HG03432 (cell line): ENCODE measurements around the gene ARNT2.

Experiments
- ATAC-seq: cut with Tn5 transposase; IDR thresholded peaks from one replicate; pipeline ENCODE4 v1.9.1; 2021; ENCODE audit warnings: mild to moderate bottlenecking, moderate library complexity; ENCODE audit not compliant: unreplicated experiment

Gene ARNT2

DNA sequence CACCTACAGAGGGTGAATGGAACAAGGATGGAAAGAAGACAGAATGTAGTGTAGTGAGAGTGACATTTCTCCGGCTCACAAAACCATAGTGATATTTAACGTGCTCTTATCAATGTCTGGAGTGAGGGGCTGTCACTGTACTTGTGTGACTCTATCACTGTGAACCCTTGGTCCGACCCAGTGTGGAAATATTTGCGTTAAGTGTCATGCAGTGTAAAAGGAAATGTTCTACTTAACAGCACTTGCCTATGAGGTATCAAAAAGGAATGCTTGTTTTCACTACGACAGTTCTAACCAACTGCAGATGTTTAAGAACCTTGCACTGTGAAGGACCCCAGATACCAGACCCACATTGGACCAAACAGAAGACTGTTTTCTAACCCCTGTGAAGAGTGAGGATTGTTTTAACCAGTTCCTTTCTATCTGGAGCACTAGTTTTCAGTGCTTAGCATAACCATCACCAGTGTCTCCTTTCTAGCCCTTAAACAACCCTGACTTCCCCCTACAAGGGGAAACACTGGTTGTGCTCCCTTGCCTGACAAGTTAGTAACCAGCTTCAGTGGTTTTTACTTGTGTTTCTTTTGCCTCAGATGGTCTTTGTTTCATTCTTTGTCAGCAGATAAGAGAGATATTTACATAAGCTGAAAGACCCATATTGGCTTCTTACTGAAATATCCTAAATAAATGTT, 146.2 kb downstream of the ARNT2 start:
- no peak for ATAC-seq

DNA sequence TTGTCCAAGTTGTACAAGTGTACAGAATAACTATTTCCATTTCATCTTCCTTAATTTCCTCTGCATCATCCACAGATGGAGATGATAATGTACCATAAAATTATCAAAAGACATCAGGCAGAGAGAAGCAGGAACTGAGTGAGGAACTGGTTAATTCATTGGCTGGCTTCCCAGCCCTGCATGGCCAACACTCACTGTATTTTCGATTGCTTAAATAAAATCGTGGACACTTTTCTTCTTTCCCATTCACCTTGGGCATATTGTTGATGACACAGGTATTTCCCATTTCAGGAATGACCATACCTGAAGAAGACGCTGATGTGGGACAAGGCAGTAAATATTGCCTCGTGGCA, 146.7 kb downstream of the ARNT2 start:
- ATAC-seq: no peak

DNA sequence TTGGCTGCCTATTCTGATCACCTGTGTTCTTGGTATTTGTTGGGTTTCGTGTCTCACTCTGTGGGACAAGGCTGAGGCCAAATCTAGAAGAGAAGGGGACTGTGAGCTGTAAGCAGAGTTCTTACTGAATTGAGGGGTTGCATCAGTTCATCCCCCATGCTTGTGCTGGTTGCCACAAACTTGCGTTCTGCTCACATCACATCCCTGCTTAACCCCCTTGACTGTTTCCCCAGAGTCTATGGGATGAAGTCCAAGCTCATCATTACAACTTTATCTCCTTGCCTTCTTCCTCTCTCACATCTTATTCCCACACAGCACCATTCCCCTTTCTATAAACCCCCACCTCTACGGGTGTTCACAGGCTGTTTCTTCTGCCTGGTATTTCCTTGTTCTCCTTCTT, 147.2 kb downstream of the ARNT2 start:
- ATAC-seq: no peak

DNA sequence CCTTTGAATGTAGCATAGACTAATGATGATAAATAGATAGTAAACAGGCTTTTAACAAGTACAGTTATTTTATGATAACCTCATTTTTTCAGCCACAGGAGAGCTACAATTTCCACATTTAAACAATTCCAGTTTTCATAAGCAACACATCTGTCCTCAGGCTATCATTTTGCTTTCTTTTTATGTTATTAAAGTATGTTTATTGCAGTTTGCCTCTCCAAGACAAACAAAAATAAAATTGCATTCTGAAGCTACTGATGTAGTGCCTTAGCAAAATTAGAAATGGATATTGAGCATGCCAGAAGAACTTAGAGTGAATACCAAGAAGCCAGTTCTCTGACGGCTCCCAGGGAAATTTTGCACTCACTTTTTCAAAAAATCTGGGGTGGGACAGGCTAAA, 150.4 kb downstream of the ARNT2 start:
- ATAC-seq: no peak

DNA sequence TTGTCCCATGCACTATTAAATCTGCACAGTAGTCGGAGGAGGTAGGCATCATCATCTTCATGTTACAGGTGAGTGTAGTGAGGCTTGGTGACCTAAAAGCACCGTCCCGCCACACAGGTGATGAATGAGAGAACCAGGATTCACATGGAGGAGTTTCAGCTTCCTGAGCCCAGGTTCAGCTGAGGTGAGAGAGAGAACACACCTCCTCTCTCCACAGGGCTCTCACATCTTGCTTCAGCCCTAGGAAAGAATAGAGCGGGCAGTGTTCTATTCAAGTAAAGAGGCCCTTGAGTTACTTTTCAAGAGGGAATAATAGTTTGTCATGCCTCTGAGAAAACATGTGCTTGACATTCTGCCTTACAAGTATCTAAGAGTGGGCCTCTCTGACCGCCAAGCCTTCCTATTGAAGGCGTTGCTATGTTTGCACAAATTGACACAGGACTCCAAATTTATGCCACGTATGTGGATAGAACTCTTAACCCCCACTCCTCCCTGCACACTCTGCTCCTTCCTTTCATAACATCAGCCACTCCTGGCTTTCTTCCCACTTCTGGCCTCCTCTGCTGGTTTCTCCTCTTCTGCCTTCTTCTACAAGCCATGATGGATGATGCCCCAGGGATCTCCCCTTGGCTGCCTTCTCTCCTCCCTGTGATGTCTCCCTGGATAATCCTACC, 152.6 kb downstream of the ARNT2 start:
- ATAC-seq: no peak

DNA sequence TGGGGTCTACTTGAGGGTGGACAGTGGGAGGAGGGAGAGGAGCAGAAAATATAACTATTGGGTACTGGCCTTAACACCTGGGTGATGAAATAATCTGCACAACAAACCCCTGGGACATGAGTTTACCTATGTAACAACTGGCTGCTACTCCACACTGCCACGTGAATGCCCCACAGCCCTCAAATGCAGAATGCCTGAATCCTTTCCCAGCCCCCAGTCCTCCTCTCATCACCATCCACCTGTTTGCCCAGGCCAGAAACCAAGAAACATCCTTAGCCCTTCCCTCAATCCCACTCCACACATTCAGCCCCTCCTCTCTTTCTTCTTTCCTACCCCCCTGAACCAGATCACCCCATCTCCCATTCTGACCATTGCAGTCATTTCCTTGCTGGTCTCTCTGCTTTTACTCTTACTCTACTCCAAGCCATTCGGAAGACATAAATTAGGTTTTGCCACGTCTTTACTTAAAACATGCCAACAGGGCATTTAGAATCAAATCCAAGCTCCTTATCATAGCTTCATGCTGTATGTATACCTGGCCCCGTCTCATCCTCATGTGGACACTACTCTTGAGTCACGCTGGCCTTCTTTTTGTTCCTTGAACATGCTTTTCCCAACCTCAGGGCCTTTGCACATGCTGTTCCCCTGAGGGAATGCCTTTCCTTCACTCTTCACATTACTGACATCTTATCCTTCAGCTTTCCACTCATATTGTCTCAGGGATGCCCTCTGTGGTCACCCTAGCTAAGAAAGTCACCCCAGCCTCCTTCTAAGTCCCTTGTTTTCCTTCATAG, 153.5 kb downstream of the ARNT2 start:
- no peak for ATAC-seq

DNA sequence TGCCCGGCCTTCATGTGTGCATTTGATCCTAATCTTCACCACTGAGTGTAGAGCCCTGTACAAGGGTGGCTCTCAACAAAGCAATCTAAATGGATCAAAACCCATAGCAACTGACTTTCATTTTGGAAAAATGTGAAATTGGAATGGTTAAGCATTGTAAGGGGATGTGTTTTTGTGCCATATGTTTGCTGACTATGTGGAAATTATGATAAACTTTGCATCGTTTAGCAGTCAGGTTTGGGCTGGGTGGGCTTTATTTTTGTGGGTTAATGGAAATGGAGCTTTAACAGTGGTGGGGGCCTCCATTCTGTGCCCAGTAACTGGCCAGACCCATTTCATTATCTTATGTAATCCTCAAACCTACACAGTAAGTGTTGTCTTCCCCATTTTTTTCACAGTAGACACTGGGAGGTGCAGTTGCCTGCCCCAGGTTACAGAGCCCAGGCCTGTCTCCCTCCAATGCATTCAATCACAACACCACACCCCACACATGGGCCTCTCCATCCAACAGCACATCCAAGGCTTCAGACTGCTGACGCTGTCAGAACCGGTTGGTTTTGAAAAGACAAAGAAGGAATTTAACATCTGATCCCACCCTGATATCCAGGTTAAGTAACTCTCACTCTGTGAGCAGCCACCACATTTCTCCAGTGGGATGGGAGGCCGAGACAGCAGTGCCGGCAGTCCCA, 154.6 kb downstream of the ARNT2 start:
- ATAC-seq: no peak

DNA sequence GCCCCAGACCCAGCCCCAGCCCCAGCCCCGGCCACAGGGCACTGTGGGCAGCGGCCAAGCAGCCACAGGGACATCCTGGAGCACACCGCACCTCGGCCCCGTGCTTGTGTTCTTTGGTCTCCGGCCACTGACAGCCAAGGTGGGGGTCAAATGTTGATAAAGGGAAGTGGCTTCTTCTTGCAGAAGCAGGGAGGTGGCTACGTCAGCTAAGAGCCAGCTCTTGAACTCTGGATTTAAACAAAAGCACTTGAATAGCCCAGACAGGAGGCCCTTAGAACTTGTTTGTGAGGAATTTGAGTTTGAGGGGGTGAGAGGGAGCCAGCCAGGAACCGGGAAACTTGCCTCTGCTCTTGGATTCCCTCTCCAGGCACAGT, 155.1 kb downstream of the ARNT2 start:
- no peak for ATAC-seq

DNA sequence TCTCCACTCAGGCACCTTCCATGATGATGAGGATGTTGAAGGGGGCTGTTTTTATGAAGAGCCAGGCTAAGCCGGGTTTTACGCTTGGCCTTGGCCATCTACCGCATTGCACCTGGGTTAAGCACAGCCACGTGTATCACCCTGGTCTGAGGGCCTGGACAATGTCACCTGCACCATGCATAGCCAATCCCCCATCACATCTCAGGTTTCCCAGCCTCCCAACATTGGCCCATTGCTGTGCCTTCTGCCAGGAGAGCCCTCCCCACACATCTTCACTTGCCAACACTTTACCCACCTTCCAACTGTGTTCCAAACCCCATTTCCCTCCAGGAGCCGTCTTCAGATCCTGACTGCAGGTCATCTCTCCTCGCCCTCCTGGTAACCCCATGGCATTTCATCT, 155.6 kb downstream of the ARNT2 start:
- ATAC-seq: no peak

DNA sequence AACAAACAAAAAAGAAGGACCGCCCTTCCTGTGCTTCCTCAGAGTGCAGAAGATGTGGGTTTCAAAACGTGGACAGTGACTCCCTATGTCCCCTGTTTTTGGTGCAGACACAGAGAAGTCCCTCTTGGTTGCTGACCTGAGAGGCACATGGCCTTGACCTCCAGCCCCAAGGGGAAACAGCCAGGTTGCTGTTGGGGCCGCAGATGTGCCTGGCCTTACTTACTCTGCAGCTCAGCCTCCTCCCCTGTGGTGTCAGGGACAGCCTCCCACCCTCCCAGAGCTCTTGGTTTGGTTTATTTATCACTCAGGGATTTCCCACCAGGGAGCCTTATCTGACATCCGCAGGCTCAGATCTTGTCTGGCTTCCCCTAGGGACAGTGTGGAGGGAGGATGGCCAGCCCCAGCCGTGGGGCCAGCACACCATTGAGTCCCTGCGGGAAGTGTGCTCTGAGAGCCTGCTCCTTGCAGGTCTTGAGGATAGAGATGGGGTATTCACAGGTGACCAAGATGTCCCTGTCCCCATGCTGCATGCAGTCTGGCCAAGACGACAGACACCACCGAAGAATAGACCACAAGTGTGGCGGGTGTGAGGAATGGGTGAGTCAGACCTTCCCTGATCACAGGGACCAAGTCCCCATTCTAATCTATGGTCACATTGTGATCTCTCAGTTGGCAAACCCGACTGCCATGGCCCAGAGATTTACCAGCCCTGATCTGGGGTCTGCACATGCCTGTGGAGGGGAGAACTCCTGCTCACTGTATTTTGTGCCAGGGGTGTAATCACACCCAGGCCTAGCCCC, 156.6 kb downstream of the ARNT2 start:
- no peak for ATAC-seq

DNA sequence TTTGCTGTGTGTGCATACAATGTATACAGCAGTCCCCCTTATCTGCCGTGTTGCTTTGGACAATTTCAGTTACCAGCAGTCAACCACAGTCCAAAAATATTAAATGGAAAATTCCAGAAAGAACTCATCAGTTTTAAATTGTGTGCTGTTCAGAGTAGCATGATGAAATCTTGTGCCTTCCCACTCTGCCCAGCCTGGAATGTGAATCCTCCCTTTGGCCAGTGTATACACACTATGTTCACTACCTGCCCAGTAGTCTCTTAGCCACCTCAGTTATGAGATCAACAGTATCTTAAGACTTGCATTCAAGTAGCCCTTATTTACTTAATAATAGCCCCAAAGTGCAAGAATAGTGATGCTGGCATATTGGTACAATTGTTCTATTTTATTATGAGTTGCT, 157.3 kb downstream of the ARNT2 start:
- ATAC-seq: no peak

DNA sequence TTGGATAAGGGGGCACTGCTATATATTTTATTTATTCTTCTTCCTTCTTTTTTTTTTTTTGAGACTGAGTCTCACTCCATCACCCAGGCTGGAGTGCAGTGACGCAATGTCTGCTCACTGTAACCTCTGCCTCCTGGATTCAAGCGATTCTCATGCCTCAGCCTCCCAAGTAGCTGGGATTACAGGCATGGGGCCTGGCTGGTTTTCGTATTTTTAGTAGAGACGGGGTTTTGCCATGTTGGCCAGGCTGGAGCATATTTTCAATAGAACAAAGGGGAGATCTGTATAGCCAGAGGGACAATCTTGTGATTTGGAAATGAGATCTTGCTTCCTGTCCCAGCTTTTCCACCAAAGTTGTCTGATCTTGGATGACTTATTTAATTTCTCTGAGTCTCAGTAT, 157.9 kb downstream of the ARNT2 start:
- no peak for ATAC-seq

DNA sequence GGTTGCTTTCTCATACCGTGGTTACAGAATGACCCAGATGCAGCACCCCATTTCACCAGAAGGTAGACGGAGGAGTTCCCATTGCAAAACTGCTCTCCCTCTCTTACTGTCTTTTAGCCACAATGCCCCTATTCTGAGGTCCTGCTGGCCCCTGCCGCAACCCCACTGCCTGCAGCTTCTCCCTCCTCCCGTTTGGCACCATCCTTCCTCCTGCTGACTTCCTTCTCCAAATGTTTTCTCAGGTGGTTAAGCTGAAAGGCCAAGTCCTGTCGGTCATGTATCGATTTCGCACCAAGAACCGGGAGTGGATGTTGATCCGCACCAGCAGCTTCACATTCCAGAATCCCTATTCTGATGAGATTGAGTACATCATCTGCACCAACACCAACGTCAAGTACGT, 158.7 kb downstream of the ARNT2 start:
- ATAC-seq: no peak

DNA sequence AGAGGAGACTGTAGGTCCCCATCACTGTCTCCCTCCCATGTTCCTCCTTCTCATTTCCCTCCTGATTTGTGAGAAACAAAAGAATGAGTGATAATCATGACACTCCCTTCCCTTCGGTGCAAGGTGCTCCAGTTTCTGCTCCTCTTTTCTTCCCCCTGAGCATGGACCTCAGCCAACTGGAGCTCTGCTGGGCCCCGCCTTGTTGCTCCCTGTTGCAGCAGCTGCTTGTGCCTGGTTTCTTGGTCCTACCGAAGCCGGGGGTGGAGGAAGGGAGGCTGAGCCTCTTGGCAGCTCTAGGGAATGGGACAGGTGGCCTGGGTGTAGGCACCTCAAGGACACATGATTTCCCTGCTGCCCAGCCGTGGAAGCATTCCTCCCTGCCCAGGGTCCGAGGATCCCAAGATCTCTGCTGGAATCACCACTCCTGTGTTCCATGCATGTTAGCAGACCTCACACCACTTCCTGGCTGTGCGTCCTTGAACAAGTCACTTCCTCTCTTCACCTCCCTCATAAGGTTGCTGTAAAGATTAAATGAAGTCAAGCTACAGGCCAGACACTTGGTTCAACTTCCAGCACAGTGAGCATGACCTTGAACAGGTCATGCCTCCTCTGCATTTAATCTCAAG, 159.3 kb downstream of the ARNT2 start:
- ATAC-seq: no peak

DNA sequence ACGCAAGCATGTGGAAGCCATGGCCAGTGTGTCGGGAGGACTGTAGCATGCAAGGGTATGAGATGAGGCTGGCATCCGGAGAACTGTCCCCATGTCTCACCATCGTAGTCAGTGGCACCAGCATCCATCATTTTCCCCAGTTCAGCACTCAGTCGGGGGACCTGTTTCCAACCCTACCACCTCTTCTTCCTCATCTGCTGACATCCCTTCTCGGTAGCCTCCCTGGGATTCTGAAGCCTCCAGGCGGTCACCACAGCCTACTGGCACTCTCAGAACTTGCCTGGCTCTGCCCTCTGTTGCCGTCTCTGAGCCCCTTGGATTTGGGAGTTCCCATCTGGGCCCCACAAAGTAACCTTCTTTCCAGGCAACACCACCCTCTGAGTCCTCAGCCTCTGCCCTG, 159.9 kb downstream of the ARNT2 start:
- no peak for ATAC-seq

DNA sequence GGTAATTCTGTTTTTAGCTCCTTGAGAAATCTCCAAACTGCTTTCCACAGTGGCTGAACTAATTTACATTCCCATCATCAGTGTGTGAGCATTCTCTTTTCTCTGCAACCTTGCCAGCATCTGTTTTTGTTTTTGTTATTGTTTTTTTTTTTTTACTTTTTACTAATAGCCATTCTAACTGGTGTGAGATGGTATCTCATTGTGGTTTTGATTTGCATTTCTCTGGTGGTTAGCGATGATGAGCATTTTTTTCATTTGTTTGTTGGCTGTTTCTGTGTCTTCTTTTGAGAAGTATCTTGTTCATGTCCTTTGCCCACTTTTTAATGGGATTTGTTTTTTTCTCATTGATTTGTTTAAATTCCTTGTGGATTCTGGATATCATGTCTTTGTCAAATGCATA, 161.2 kb downstream of the ARNT2 start:
- no peak for ATAC-seq

DNA sequence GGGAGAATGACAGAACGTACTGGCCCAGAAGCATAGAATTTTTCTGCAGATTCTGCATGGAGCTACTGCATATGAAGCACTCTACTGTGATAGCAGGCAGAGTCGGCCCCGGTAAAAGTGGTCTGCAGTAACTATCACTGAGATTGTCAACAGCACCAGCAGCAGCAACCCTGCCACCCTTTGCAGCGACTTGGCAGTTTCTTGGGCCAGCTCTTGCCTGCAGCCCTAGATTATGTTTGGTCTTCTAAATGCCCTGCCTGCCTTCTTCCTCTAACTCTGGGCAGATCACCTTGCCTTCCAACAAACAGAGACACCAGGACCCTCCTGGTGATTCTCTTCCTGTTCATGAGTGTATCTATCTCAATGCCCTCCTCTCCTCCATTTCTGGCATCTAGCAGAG, 161.8 kb downstream of the ARNT2 start:
- ATAC-seq: no peak

DNA sequence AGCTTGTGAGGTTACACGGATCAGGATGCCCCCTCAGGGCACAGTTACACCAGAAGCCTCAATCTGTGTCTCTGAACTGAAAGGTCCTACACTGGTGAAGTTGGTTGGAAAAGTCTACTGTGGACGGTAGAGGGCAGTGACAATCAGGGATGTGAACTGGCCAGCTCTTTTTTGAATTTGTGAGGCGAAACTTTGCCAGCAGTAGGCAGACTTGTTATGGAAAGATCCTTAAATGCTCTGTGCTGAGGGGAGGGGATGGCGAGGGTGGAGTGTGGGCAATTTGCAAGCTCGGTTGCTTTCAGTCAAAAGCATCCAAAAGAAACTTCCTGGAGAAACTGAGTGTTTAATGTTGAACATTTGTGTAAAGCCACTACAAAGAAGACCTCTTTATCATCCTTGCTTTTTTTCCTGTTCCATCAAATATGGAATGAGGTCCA, 163.6 kb downstream of the ARNT2 start:
- ATAC-seq: no peak

DNA sequence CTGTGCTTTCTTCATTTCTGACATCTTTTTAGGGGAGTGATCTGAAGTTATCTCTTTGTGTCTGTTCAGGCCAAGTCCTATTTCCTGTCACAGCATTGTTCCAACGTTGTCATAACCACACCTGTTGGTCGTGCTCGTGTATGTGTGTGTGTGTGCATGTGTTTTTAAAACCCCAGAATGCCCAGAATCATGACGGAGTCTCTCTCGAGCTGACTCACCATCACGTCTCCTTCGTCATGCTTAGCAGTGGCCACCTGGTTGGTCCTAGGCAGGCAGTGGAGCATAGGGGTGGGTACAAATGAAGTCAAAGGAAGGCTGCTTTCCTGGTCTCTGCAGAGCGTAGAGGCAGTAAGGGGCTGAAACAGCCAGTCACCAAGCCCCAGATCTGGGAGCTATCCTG, 164.1 kb downstream of the ARNT2 start:
- no peak for ATAC-seq

DNA sequence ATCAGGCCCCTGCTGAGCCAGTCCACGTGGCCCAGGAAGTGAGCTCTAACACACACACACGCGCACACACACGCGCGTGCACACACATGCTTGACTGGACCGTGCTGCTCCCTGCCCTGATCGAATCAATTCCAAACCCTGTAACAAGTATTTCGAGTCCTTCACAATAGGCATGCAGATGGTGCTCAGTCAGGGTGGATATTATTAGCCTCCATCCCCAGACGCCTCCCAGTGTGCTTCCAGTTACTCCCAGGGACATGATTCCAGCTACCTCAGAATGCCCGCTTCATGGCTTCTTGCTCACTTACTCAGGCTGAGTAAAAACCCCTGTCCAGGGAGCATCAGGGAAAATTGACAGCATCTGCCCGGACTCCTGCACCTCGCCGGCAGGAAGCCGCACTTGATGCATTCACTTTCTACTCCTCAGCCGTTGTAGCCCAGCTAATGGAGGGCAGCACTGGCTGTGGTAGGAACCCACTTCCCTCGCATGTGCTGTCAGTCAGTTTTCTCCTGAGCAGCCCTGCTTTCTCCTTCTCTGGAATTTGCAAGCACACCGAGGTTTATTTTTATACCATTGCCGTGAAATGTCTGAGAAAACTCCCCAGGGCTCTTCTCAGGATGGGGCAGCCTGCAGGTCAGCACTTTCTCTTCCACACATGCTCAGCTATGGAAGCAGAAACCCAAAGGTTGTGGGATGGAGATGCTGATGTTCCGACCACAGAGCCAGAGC, 164.9 kb downstream of the ARNT2 start:
- no peak for ATAC-seq
